Upper lobe of left lung (tissue), 4 donors: ENCODE results near the gene CSF2.

Experiments
- CTCF ChIP-seq, 6 experiments: fragments of 450-650 bp in 4 of 6; fragments of 200-600 bp in 2 of 6; sonication (generic) in 2 of 6; IDR thresholded peaks; one replicate each; pipeline ENCODE4 v1.5.1; 2016 to 2019; ENCODE audit warnings: antibody characterized with exemption in 6 of 6
- POLR2A ChIP-seq, 4 donors: fragments of 450-650 bp; IDR thresholded peaks; one replicate each; pipeline ENCODE4 v1.5.1; 2016 to 2017; ENCODE audit warnings: antibody characterized with exemption in 4 of 4, mild to moderate bottlenecking in 2 of 4
- POLR2AphosphoS5 ChIP-seq, 2 donors: sonication (generic); formaldehyde crosslinking; IDR thresholded peaks; one replicate each; pipeline ENCODE4 v1.5.1; 2017; ENCODE audit warnings: antibody characterized with exemption in 2 of 2

- TF ChIP-seq CTCF (IDR thresholded peaks at IDR 0.05) (no peak), POLR2AphosphoS5 (IDR thresholded peaks at IDR 0.05) (no peak), POLR2A (IDR thresholded peaks at IDR 0.05) (no peak)
These were observed 40.8 kb downstream of the CSF2 start for GRCh38 chr5:132114150-132115121.
